ENCODE data around the gene FOXP1. TPM values are rescaled to one million over a fixed set of nuclear protein-coding genes. Genes with fewer than 3 reads are reported as not detected.

Gene FOXP1
- total RNA-seq, 1 donor from 2014 or later: 41.2 TPM

DNA sequence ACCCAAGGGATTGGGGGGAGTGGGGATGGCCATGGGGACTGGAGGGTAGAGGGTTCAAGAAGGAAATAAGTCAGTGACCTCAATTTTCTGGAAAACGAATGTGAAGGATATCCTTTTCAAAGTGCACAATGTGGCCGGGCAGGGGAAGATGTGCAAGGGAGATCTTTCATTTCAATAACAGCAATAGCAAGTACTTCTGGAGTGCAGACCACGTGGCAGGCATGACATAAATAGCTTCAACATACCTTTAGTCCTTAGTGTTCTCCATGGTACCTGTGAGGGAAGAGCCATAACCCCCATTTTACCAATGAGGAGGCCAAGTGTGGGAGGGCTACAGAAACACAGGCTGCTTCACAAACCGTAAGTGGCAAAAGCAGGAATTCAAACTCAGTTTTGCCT is 138.7 kb downstream of the FOXP1 start:
- Histone ChIP-seq H3K4me3 (no peak overlapping the region), H3K9me3 (replicated peaks) (no peaks in the 10 kb centered on the region), H3K36me3 (no peaks in the 10 kb centered on the region), H3K27ac (replicated peaks) (peak overlapping the region; percentile 74), H3K4me1 (peaks cover 73% of the 10 kb centered on the region), H3K27me3 (ENCODE audit: low read depth) (no peaks in the 10 kb centered on the region)
- DNase-seq: no peak
- TF ChIP-seq, protein P1, sequence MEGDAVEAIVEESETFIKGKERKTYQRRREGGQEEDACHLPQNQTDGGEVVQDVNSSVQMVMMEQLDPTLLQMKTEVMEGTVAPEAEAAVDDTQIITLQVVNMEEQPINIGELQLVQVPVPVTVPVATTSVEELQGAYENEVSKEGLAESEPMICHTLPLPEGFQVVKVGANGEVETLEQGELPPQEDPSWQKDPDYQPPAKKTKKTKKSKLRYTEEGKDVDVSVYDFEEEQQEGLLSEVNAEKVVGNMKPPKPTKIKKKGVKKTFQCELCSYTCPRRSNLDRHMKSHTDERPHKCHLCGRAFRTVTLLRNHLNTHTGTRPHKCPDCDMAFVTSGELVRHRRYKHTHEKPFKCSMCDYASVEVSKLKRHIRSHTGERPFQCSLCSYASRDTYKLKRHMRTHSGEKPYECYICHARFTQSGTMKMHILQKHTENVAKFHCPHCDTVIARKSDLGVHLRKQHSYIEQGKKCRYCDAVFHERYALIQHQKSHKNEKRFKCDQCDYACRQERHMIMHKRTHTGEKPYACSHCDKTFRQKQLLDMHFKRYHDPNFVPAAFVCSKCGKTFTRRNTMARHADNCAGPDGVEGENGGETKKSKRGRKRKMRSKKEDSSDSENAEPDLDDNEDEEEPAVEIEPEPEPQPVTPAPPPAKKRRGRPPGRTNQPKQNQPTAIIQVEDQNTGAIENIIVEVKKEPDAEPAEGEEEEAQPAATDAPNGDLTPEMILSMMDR (IDR thresholded peaks at IDR 0.05; ENCODE audit: borderline replicate concordance): no peak
- intact Hi-C loops (cut with micrococcal nuclease): no loop called here

DNA sequence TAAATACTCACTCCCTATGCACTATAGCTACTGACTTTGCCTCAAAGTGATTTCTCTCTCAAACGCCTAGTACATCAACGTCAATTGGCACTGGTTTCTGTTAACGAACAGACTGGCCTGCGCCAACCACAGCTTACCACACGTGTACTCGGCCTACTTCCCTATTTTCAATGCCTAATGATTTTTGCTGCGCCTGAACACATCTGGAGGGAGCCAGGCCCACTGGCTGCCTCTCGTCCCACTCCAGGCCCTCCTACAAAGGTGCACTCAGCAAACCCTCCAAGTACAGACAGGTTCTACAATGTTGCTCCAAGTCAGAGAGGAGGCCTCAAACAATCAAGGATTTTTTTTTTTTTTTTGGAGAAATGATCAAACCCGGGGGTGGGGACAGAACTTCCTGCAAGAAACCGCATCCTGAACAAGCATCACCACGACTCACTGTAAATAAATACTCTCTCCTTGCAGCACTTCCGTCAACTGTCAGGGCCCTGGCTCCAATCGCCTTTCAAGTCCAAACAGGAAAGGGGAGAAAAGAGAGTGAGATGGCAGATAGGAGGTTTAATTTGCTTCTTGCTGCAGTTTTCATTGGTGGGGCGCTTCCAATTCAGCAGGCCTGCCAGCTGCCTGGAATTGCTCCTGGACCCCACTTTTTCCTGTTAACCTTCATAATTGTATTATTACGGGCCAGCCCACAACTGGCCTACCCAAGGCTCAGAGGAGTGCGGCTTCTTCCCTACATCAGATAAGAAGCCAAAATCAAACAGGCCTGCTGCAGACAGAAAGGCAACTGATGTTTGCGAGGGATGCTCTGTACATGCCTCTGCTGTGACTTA is 139.3 kb downstream of the FOXP1 start:
- H3K36me3 ChIP-seq: no peaks in the 10 kb centered on the region
- no peak for DNase-seq
- peaks cover 66% of the 10 kb centered on the region for H3K4me1 ChIP-seq
- H3K27ac ChIP-seq (replicated peaks): peak overlapping the region; percentile 74
- no peak overlapping the region for H3K4me3 ChIP-seq
- intact Hi-C loops (cut with micrococcal nuclease): no loop called here
- TF ChIP-seq, protein P1 (IDR thresholded peaks at IDR 0.05; ENCODE audit: borderline replicate concordance): no peak
- no peaks in the 10 kb centered on the region for H3K9me3 ChIP-seq (replicated peaks)
- H3K27me3 ChIP-seq (ENCODE audit: low read depth): no peaks in the 10 kb centered on the region

DNA sequence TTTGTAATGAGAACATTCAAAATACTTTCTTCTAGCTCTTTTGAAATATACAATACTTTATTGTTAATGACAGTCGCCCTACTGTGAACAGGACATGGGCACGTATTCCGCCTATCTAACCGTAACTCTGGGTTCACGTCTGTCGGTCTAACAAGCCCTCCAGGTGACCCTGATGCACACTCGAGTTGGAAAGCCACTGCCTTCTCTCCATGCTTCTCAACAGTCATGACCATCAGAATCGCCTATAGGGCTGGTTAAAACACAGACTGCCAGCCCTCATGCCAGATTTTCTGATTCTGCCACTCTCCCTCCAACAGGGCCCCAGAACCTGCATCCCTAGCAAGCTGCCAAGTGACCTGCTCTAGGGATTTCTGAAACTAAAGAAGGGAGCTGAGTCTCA is 140.2 kb downstream of the FOXP1 start:
- H3K4me3 ChIP-seq: no peak overlapping the region
- no peaks in the 10 kb centered on the region for H3K9me3 ChIP-seq (replicated peaks)
- H3K27ac ChIP-seq (replicated peaks): peak overlapping the region; percentile 74
- peaks cover 68% of the 10 kb centered on the region for H3K4me1 ChIP-seq
- no peak for DNase-seq
- TF ChIP-seq, protein P1 (IDR thresholded peaks at IDR 0.05; ENCODE audit: borderline replicate concordance): no peak
- no peaks in the 10 kb centered on the region for H3K27me3 ChIP-seq (ENCODE audit: low read depth)
- intact Hi-C loops (cut with micrococcal nuclease): no loop called here
- H3K36me3 ChIP-seq: no peaks in the 10 kb centered on the region

DNA sequence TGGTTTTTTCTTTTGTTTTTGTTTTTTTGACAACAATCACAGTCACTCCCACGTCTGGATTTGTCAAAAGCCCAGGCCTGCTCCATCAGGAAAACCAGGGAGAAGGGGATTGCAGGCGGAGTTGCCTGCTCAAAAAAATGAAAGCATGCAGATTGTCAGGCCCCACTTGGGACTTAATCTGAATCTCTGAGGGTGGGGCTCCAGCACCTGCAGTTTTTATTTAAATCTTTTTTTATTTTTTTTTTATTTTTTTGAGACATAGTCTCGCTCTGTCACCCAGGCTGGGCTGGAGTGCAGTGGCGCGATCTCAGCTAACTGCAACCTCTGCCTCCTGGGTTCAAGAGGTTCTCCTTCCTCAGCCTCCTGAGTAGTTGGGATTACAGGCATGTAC is 140.9 kb downstream of the FOXP1 start:
- TF ChIP-seq, protein P1 (IDR thresholded peaks at IDR 0.05; ENCODE audit: borderline replicate concordance): no peak
- Histone ChIP-seq H3K36me3 (no peaks in the 10 kb centered on the region), H3K27ac (replicated peaks) (no peak overlapping the region), H3K27me3 (ENCODE audit: low read depth) (no peaks in the 10 kb centered on the region), H3K4me1 (peaks cover 73% of the 10 kb centered on the region), H3K9me3 (replicated peaks) (no peaks in the 10 kb centered on the region), H3K4me3 (no peak overlapping the region)
- intact Hi-C loops (cut with micrococcal nuclease): no loop called here
- DNase-seq: no peak

DNA sequence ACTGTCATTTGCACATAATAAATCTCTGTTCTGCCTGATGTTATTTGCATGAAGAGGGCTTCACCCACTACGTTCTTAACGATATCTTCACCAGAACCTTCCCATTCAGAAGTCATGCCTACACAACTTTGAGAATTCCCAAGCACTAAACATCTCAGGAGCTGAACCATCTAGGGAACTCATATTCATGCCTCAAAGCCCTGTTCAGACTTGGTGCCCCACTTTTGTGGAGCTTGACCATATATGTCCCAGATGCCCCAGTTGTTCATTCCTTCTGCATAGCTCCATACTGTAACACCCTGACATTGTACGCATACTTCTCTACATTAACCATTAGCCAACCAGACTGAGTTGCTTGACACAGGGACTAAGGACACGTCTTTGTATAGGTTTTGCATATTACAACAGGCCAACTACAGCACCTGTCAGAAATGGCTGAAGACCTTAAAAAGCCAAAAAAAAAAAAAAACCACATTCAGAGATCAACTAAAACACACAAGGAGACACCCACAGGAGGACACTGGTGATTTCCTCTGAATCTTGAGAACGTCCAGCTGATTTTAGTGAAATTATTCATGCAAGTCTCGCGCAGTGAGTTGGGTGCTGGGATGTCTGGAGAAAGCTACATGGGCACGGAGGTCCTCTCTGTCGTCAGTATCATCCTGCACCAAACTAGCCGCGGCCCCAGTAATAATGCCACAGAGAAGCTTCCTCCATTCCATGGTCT is 141.4 kb downstream of the FOXP1 start:
- Histone ChIP-seq H3K36me3 (no peaks in the 10 kb centered on the region), H3K27ac (replicated peaks) (no peak overlapping the region), H3K4me1 (peaks cover 71% of the 10 kb centered on the region), H3K9me3 (replicated peaks) (no peaks in the 10 kb centered on the region), H3K4me3 (no peak overlapping the region), H3K27me3 (ENCODE audit: low read depth) (no peaks in the 10 kb centered on the region)
- DNase-seq: no peak
- intact Hi-C loops (cut with micrococcal nuclease): no loop called here
- TF ChIP-seq, protein P1 (IDR thresholded peaks at IDR 0.05; ENCODE audit: borderline replicate concordance): no peak
